Activated CD4-positive, alpha-beta memory T cell treated with anti-CD3 and anti-CD28 coated beads, Interleukin-2, amount 10 ng/mL, durations not matched to agents 7 days and 5 days (primary cell): Measurements from ENCODE around the gene IGF2R. TPM values are rescaled to one million over a fixed set of nuclear protein-coding genes. Genes with fewer than 3 reads are reported as not detected.

Experiments
- CTCF ChIA-PET: fragments of 350-600 bp; sonication (Branson Sonifier 250); formaldehyde crosslinking; loops from one replicate; lab custom pipeline; 2021; ENCODE audit warnings: antibody characterized with exemption, inconsistent platforms; lab: Charles Lee
- POLR2A ChIA-PET: fragments of 350-600 bp; sonication (Branson Sonifier 250); formaldehyde crosslinking; loops from one replicate; lab custom pipeline; 2021; ENCODE audit warnings: antibody characterized with exemption; lab: Charles Lee
- DNase-seq: peaks from one replicate; pipeline ENCODE4 v3.0.0-alpha.2; 2020
- H3K27ac Mint-ChIP-seq: one replicate; pipeline ENCODE4 v1.8.0; 2021; ENCODE audit warnings: mild to moderate bottlenecking, mixed read lengths
- H3K27me3 Mint-ChIP-seq: one replicate; pipeline ENCODE4 v1.8.0; 2021; ENCODE audit warnings: mixed read lengths
- H3K36me3 Mint-ChIP-seq: one replicate; pipeline ENCODE4 v1.8.0; 2021; ENCODE audit warnings: low read depth, mixed read lengths
- H3K4me1 Mint-ChIP-seq: one replicate; pipeline ENCODE4 v1.8.0; 2021; ENCODE audit warnings: mixed read lengths
- H3K4me3 Mint-ChIP-seq: one replicate; pipeline ENCODE4 v1.8.0; 2021; ENCODE audit warnings: mild to moderate bottlenecking, mixed read lengths
- H3K9me3 Mint-ChIP-seq: one replicate; pipeline ENCODE4 v1.8.0; 2021; ENCODE audit warnings: mixed read lengths
- total RNA-seq, 2 experiments: library from RNA; stranded (reverse); gene quantifications; one replicate each; pipeline ENCODE4 v1.2.3, GENCODE V29; 2021

The IGF2R gene
- total RNA-seq, 2 experiments from 2014 or later, result 66.9 to 70.9 TPM

DNA sequence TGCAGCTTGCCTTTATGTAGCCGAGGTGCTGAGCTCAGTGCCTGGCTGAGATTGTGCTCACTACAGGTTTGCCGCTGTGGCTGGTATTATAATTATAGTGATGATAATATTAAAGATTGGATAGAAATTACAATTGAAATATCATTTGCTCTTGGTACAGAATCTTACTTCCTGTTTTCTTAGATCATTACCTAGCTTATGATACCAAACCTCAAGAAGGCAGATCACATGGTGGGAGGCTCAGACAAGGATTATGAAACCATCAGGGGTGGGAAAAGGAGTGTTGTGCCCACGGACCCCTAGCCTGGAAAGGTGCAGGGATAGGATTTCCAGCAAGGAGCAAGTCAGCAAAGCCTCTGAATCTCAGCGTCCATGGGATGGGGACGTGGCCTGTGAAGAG, 70.6 kb downstream of the IGF2R start:
- no peak for DNase-seq
- Mint-ChIP-seq H3K27ac (peak overlapping the region; percentile 21), H3K27me3 (no peaks in the 10 kb centered on the region), H3K9me3 (no peaks in the 10 kb centered on the region), H3K4me1 (peaks cover 36% of the 10 kb centered on the region), H3K4me3 (no peak overlapping the region), H3K36me3 (peaks cover 74% of the 10 kb centered on the region)
- CTCF ChIA-PET, result no interaction called here
- POLR2A ChIA-PET, result interaction anchor here (1.4 kb wide), 1 partner anchor 61 kb away, joined by 3 read pairs; no protein-coding TSS in a partner anchor

DNA sequence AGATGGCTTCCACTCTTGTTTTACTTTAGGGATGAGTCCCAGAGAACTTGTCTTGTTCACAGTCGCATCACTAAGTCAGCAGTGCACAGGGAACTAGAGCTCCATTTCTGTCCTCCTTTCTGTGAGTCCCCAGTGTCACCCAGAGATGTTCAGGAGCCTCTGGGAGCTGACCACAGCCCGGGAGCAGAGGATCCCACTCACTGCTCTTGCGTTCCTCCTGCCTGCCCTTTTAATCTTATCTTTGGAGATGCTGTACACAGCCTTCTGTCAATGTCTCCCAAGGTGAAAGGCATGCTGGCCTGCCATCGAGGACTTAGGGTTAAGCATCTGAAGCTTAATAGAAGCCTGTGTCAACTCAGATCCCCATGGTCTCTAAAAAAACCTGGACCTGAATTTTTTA, 71.2 kb downstream of the IGF2R start:
- H3K27ac Mint-ChIP-seq, result no peak overlapping the region

DNA sequence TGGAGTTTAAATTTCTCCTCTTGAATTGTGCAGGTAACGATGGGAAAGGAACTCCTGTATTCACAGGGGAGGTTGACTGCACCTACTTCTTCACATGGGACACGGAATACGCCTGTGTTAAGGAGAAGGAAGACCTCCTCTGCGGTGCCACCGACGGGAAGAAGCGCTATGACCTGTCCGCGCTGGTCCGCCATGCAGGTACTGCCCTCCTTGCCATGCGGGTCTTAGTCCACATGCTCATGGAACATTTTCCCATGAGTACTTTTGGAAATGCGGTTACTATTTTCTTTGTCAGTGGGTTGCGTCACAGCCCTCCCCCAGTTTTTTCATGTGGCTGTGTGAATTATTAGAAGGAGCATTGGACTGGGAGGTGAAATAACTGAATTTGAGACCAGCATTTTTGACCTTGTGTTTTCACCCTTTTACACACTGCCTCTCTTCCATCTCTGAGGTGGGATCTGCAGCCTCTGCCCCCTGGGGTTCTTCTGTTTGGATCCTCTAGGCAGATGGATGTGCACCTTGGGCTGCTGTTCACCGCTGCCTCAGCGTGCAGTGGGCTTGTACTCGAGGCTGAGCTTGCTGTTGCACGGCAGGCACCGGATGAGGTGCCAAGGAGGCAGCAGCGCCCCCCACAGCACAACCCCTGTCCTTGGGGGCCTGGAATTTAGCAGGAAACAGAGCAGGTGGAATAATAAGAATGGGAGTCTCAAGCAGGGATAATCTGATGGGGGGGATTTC, 71.8 kb downstream of the IGF2R start:
- Mint-ChIP-seq H3K27me3 (no peaks in the 10 kb centered on the region), H3K4me3 (no peak overlapping the region), H3K36me3 (peaks cover 75% of the 10 kb centered on the region), H3K4me1 (peaks cover 36% of the 10 kb centered on the region), H3K9me3 (no peaks in the 10 kb centered on the region), H3K27ac (no peak overlapping the region)
- ChIA-PET CTCF (no interaction called here), POLR2A (interaction anchor here (1.2 kb wide), 1 partner anchor 64 kb away, joined by 4 read pairs; no protein-coding TSS in a partner anchor)
- no peak for DNase-seq

More for the DNA sequence above, 71.2 kb downstream of the IGF2R start:
- Mint-ChIP-seq H3K4me3 (no peak overlapping the region), H3K9me3 (no peaks in the 10 kb centered on the region), H3K27me3 (no peaks in the 10 kb centered on the region), H3K4me1 (peaks cover 36% of the 10 kb centered on the region), H3K36me3 (peaks cover 74% of the 10 kb centered on the region)
- ChIA-PET CTCF (no interaction called here), POLR2A (interaction anchor here (1.4 kb wide), 1 partner anchor 61 kb away, joined by 3 read pairs; no protein-coding TSS in a partner anchor)
- DNase-seq, result no peak

DNA sequence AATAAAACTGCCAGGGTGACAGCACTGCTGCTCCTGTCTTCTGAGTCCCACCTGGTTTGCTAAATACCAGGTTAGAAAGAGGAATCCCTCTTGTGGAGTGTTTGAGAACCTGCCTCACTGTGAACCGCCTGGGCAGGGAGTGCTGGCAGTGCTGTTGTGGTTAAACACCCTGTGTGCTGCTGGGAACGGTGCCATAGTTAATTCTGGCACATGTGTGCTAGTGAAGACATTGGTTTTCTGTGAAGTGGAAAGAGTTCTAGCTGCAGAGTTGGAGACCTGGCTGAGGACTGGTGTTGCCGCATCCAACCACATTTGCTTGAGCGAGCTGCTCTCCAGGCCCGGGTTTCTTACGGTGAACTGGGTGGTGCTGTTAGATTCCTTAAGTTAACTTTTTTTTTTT, 72.7 kb downstream of the IGF2R start:
- CTCF ChIA-PET, result no interaction called here
- H3K36me3 Mint-ChIP-seq, result peaks cover 74% of the 10 kb centered on the region
- DNase-seq, result no peak

DNA sequence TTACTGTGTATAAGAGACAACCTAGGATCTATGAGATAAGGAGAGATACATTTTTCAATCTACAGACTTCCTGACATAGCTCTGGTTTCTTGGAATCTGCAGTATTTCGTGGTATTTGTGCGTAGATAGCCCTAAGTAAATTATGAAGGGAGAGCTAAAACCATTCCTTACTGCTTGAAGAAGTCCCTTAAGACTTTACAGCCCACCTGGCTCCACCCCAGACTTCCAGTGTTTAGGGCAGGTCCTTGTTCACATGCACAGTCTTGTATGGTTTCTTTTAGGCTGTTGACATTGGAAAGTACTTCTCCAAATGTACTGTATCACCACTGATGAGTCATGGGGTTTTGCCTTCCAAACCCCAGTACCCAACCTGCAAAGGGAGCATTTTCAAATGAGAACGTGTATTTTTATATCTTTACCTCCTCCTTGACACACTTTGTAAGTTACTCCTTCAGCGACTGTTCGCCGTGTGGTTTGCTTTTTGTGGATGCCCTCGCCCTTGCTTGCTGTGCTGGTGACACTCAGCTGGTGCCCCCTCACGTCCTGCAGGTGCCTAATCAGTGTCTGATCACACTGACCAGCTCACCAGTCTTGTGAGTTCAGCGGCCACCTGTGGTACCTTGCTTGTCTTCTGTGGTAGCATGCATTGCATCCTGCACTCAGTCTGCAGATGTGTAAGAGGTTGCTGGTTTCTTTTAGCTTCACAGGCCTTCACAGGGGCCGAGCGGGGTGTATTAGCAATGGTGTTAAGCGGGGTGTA, 73.3 kb downstream of the IGF2R start:
- H3K27ac Mint-ChIP-seq, result peak overlapping the region; percentile 14
- peaks cover 29% of the 10 kb centered on the region for H3K4me1 Mint-ChIP-seq
- POLR2A ChIA-PET, result interaction anchor here (0.9 to 1.2 kb wide), 3 partner anchors 13 to 74 kb away, joined by 3 to 4 read pairs (median 4); no protein-coding TSS in a partner anchor
- no peak for DNase-seq
- H3K36me3 Mint-ChIP-seq, result peaks cover 74% of the 10 kb centered on the region
- CTCF ChIA-PET, result no interaction called here
- H3K27me3 Mint-ChIP-seq, result no peaks in the 10 kb centered on the region
- no peak overlapping the region for H3K4me3 Mint-ChIP-seq
- H3K9me3 Mint-ChIP-seq, result no peaks in the 10 kb centered on the region

More for the DNA sequence above, 72.7 kb downstream of the IGF2R start:
- POLR2A ChIA-PET, result interaction anchor here (0.9 to 1.2 kb wide), 2 partner anchors 65 to 74 kb away, joined by 3 to 4 read pairs; no protein-coding TSS in a partner anchor
- Mint-ChIP-seq H3K4me1 (peaks cover 30% of the 10 kb centered on the region), H3K27me3 (no peaks in the 10 kb centered on the region), H3K4me3 (no peak overlapping the region), H3K9me3 (no peaks in the 10 kb centered on the region), H3K27ac (peak overlapping the region; percentile 14)

DNA sequence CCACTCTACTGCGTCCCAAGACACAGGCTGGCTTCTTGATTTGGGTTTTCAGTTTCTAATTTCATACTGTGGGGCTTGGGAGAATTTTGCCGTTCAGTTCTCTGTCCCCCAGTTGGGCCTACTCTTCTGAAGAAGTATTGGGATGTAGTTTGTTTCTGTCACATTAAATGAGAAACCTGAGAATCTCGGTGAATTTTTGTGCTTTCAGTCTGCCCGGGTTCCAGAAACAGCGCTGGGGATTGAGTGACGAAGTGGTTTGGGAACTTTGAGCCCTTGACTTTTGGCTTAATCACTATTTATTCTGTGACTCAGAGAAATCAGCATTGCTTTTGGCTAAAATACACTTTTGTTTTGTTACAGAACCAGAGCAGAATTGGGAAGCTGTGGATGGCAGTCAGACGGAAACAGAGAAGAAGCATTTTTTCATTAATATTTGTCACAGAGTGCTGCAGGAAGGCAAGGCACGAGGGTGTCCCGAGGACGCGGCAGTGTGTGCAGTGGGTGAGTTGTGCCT, 74.0 kb downstream of the IGF2R start:
- ChIA-PET POLR2A (interaction anchor here (0.9 kb wide), 1 partner anchor 13 kb away, joined by 4 read pairs; no protein-coding TSS in a partner anchor), CTCF (no interaction called here)
- no peaks in the 10 kb centered on the region for H3K27me3 Mint-ChIP-seq
- peaks cover 29% of the 10 kb centered on the region for H3K4me1 Mint-ChIP-seq
- peaks cover 78% of the 10 kb centered on the region for H3K36me3 Mint-ChIP-seq
- no peak overlapping the region for H3K27ac Mint-ChIP-seq
- DNase-seq, result no peak
- H3K4me3 Mint-ChIP-seq, result no peak overlapping the region
- H3K9me3 Mint-ChIP-seq, result no peaks in the 10 kb centered on the region

DNA sequence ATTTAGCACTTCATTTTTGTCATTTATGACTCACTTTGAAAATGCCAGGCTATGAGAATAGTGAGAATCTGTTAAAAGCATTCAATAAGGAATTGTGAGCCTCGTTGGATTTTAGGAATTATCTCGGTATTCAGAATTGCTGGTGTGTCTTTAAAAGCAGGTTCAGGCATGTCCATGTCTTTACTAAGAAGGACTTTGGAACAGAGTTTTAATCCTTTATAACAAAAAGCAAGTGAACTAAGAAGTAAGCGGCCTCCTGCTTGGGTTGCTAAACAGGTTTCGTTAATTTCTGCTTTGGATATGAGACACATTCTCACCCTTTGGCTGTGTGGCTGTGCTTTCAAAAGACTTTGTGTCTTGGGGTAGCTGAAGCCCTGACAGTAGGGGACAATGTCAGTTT, 74.9 kb downstream of the IGF2R start:
- Mint-ChIP-seq H3K27ac (no peak overlapping the region), H3K4me3 (no peak overlapping the region), H3K36me3 (peaks cover 82% of the 10 kb centered on the region), H3K27me3 (no peaks in the 10 kb centered on the region), H3K4me1 (peaks cover 21% of the 10 kb centered on the region), H3K9me3 (no peaks in the 10 kb centered on the region)
- POLR2A ChIA-PET, result no interaction called here
- CTCF ChIA-PET, result no interaction called here
- DNase-seq, result no peak

DNA sequence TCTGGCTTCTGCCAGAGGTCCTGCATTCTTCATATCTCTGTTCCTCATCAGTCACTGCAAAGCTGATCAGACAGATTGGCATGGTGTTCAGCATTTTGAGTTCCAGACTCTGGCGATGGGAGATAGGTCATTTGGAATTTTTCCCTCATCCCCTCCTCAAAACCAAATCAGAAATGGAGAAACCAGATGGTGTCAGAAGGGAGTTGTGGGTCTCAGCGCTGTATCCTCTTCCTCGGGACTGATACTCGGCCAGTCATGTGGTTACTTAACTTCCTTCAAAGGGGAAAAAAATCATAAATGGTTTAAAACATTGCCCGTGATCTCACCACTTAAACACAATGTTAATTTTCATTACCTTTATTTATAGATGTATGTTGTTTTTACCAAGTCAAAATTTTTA, 75.8 kb downstream of the IGF2R start:
- no peaks in the 10 kb centered on the region for H3K27me3 Mint-ChIP-seq
- H3K36me3 Mint-ChIP-seq, result peaks cover 88% of the 10 kb centered on the region
- H3K4me3 Mint-ChIP-seq, result no peak overlapping the region
- peaks cover 18% of the 10 kb centered on the region for H3K4me1 Mint-ChIP-seq
- CTCF ChIA-PET, result no interaction called here
- no peak for DNase-seq
- POLR2A ChIA-PET, result no interaction called here
- no peak overlapping the region for H3K27ac Mint-ChIP-seq
- no peaks in the 10 kb centered on the region for H3K9me3 Mint-ChIP-seq

DNA sequence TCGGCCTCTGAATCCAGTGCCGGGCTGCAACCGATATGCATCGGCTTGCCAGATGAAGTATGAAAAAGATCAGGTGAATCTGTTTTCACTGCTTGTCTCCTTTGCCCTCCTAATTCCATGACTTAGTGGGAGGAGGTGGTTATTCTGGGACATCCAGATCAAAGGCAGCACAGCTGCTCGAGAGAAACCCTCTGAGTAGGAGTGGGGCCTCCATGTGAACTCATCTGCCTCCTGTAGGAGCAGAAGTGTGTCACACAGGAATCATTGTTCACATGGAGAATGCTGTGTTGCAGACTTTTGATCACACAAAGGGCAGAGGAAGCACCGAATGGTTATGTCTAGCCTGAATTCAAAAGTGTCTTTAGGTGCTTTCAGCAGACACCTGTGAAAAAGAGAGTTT, 79.6 kb downstream of the IGF2R start:
- POLR2A ChIA-PET, result no interaction called here
- no peak overlapping the region for H3K4me3 Mint-ChIP-seq
- H3K9me3 Mint-ChIP-seq, result no peaks in the 10 kb centered on the region
- CTCF ChIA-PET, result no interaction called here
- no peaks in the 10 kb centered on the region for H3K27me3 Mint-ChIP-seq
- DNase-seq, result no peak
- no peak overlapping the region for H3K27ac Mint-ChIP-seq
- peaks cover 19% of the 10 kb centered on the region for H3K4me1 Mint-ChIP-seq
- peaks cover 93% of the 10 kb centered on the region for H3K36me3 Mint-ChIP-seq

DNA sequence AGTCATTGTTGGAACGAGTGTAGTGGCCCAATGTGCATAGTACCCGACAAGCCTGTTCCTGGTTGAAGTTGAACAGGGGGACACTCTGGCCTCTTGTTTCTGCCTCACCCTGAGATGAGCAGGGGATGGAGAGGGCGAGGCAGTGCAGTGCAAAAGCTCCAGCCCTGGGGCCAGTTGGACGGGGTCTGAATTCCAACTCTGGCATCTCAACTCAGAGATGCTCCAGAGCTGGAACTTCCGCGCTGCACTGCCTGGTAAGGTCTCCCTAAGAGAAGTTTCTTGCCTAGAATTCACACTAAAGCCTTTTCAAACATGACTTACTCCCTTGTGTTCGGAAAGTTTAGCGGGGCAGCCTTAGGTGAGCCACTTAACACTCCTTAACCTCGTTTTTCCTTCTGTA, 80.5 kb downstream of the IGF2R start:
- H3K4me3 Mint-ChIP-seq, result no peak overlapping the region
- no peak for DNase-seq
- H3K9me3 Mint-ChIP-seq, result no peaks in the 10 kb centered on the region
- ChIA-PET CTCF (no interaction called here), POLR2A (no interaction called here)
- H3K4me1 Mint-ChIP-seq, result peaks cover 19% of the 10 kb centered on the region
- peaks cover 92% of the 10 kb centered on the region for H3K36me3 Mint-ChIP-seq
- H3K27ac Mint-ChIP-seq, result no peak overlapping the region
- H3K27me3 Mint-ChIP-seq, result no peaks in the 10 kb centered on the region

DNA sequence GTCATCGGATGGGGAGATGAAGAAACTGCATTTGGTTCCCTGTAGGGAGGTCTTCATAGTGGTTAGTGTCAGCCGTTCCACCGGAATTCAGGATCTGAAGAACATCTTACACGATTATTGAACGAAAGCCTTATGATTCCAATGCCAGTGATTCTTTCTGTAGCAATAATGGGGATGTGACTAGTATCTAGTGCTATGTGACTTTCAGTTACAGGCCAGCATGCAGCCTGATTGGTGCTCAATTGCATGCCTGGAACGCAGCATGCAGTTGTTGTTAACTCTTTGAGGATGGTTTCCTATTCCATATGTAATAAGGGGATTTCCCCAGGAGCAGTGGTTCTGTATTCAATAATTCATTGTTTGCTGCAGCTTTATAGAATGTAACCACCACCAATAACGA, 81.1 kb downstream of the IGF2R start:
- Mint-ChIP-seq H3K4me1 (peaks cover 19% of the 10 kb centered on the region), H3K27ac (no peak overlapping the region), H3K27me3 (no peaks in the 10 kb centered on the region), H3K4me3 (no peak overlapping the region), H3K36me3 (peaks cover 89% of the 10 kb centered on the region), H3K9me3 (no peaks in the 10 kb centered on the region)
- no peak for DNase-seq
- ChIA-PET POLR2A (no interaction called here), CTCF (no interaction called here)

DNA sequence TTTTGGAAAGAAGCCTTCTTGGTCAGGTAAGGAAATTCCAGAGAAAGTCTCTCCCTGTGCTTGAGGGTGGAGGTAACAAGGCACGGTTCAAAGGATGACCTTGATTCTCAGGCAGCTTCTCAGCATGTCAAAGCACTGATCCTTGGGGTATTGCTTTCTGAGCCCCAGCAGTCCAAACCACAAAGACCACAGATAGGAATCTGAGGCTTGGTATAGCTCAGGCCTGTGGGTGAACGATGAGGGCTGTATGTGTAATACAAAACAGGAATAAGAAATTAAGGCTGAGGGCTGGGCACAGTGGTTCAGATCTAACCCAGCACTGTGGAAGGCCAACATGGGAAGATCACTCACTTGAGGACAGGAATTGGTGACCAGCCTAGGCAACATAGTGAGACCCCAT, 82.5 kb downstream of the IGF2R start:
- Mint-ChIP-seq H3K27me3 (no peaks in the 10 kb centered on the region), H3K9me3 (no peaks in the 10 kb centered on the region), H3K36me3 (peaks cover 83% of the 10 kb centered on the region), H3K4me1 (peaks cover 19% of the 10 kb centered on the region), H3K4me3 (no peak overlapping the region), H3K27ac (peak overlapping the region; percentile 26)
- ChIA-PET POLR2A (no interaction called here), CTCF (no interaction called here)
- DNase-seq, result peak; percentile 33

DNA sequence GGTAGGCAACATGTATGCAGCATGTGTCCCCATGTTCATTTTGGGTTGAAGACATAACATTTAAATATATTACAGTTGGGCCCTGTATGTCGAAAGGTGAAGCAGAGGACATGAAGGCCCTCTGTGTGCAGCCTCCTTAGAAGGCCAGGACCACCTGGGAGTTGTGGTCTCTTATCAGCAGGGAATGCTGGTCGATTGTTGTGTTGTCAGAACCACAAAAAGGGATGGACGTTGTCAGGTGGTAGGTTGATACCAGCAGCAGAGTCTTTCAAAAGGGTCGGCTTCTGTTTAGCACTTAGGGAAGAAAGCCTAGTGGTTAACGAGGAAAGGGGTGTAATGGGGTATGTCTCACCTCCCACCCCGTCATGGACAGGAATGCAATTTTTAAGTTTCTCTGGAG, 85.4 kb downstream of the IGF2R start:
- CTCF ChIA-PET, result interaction anchor here (0.7 kb wide), 1 partner anchor 17 kb away, joined by 3 read pairs; no protein-coding TSS in a partner anchor
- Mint-ChIP-seq H3K9me3 (no peaks in the 10 kb centered on the region), H3K27me3 (no peaks in the 10 kb centered on the region), H3K4me3 (no peak overlapping the region), H3K4me1 (peaks cover 26% of the 10 kb centered on the region), H3K27ac (no peak overlapping the region), H3K36me3 (peaks cover 73% of the 10 kb centered on the region)
- no peak for DNase-seq
- POLR2A ChIA-PET, result no interaction called here
